HG03457 (cell line): ENCODE data around the gene CADM2.

Experiments used
- ATAC-seq: cut with Tn5 transposase; IDR thresholded peaks from one replicate; pipeline ENCODE4 v1.9.1; 2021; ENCODE audit warnings: moderate number of reproducible peaks; ENCODE audit not compliant: unreplicated experiment

The CADM2 gene

DNA sequence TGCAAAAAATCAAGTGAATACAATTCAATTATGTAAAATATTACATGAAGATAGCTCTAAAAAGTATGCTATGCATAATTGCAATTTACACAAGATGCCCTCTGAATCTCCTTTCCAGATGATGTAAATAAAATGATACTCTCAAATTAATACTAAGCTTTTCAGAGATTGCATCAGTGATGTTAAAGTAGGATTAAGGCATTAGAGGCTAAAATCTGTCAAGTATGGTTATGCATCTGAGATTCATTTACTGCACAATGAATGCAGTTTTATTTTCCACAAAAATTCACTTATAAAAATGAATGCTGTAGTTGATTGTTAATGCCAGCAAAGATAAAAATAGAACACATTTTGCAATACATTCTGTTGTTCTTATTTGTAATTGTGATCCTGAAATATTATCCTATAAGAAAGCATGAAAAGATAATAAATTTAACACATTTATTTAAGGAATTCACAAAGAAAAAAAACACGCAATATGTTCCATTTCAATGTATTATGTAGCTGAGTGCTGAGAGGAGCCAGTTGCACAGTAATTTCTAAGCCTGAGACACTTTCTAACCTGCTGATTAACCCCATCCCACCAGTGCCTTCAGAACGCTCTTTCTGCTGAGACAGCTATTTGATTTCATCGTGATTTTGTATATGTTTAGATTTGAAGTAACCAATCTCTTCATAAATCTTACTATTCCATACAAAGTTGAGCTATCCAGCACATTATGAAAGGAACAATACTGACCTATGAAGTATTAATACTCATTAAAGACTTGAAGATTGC is 224.4 kb downstream of the CADM2 start:
- ATAC-seq = no peak

DNA sequence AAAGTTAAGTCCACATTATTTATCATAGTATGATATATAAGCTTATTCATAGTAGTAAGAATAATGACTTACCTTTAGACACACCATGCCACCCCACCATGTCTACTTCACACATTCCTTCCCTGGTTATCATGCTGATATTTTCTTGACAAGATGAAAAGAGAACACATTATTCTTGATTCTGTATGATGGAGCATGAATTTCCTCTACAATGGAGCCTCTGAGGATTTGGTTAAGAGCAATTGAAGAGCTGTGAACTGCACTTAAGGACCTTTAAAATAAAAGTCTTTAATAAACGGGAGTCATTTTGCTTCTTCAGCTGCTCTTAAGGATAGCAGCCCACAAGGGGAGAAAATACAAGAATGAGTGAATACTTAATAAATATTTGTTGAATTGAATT is 226.7 kb downstream of the CADM2 start:
- no peak for ATAC-seq

DNA sequence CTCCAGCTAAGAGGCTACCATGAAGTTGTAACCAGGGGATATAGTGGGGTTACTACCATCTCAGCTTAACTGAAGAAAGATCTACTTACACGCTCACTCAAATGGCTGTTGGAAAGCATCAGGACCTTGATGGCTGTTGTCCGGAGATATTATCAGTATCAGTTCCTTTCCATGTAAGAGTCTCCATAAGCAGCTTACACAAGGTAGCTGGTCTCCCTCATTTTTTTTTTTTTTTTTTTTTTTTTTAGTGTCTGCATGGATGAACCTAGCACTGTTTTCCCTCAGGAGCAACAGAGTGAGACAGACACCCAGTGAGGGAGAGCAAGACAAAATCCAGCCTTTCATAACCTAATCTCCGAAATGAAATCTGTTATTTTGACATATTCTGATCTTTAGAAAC is 230.9 kb downstream of the CADM2 start:
- ATAC-seq = no peak

DNA sequence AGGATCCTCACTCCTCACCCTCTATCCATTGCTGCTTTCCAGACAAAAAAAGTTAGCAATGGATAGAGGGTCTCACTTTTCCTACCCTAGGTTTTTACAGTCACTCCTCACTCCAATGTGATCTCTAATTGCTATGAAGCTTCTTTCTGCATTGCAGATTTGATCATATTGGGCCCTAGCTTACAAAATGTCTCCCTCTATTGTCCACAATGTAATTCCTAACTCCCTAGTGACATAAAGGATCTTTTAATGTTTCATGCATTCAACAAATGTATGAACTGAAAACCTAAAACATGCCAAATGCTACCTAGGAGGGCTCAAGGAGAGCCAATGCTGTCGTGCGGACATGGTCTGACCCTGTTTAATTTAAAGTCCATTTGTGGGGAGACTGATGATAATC is 234.8 kb downstream of the CADM2 start:
- ATAC-seq = no peak

DNA sequence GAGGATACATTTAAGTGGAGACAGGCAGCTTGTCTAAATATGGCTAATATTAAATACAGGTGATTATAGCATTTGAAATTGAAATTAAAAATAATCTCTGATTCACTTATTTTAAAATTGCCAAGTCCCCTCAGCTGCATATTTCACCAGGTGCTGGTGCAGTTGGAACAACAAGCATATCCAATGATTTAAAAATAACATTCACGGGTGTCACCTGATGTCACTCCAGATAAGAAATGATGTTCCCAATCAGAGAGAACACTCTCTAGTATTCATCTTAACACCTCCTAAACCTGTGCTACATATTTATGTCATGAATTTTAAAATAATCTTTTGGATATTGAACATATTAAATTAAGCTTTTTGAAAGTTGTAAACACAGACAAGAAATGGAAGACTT is 249.9 kb downstream of the CADM2 start:
- ATAC-seq = no peak

DNA sequence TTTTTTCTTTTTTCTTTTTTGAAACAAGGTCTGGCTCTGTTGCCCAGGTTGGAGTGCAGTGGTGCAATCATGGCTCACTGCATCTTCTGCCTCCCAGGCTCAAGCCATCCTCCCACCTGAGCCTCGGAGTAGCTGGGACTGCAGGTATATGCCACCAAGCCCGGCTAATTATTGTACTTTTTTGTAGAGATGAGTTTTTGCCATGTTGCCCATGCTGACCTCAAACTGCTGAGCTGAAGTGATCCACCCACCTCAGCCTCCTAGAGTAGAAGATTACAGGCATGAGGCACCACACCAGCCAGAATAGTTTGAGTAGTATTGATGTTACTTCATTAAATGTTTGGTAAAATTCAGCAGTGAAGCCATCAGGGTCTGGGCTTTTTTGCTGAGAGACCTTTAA is 251.8 kb downstream of the CADM2 start:
- ATAC-seq = no peak

DNA sequence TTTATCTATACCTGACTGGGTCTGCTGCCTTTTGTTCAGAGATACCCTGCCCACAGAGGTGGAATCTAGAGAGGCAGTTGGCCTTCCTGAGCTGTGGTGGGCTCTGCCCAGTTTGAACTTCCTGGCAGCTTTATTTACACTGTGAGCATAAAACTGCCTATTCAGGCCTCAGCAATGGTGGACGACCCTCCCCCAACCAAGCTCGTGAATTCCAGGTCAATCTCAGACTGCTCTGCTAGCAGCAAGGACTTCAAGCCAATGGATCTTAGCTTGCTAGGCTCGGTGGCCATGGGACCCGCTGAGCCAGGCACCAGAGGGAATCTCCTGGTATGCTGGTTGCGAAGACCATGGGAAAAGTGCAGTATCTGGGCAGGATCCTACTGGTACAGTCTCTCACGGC is 270.2 kb downstream of the CADM2 start:
- ATAC-seq = no peak

DNA sequence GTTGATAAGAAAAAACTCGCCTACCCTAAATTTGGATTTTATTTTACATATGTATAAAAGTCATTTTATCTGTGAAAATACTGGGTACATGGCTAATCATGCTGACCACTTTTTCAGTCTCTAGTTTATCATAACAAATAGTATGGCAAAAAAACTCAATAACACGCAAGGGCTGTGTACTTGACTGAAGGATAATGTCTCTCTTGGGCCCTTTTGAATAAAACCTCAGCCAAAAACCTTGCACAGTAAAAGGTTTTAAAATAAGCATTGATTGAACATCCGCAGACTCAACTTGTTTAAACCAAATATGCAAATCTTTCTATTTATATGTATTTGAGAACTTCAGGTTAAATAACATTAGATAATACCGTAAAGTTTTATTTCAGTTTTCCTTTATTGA is 285.3 kb downstream of the CADM2 start:
- ATAC-seq = no peak

DNA sequence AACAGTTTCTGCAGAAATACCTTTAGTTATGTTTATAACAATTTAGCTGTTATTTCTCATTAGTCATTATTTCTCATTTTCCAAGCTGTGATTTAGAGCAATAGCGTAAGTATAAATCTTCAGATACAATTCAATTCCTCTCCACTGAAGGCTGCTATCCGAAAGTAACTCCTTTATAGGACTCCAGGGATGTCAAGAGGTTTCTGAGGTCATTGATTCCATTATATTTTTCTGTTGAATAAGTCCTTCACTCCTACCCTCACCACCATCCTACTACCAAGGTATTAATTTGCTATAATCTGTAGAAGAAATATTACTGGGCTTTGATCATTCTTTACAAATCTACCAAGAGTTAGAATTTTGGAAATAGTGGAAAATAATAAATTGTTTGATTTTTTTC is 285.7 kb downstream of the CADM2 start:
- ATAC-seq = no peak

DNA sequence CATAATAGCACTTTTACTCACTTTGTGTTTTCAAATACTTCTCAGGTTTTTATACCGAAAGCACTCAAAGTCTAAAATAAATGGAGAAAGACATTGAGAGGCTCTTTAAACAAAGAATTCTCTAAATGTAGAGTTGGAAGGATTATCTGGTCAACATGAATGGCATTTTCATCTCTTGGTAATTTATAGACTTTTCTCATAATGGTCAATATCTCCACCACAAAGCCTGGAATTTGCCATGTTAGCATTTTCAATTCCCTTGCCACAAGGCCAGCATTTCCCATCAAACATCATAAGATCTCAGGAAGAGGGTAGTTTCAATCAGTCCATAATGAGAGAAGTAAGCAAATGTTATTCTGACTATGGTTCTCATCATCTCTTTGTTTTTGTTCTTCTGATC is 293.0 kb downstream of the CADM2 start:
- no peak for ATAC-seq

DNA sequence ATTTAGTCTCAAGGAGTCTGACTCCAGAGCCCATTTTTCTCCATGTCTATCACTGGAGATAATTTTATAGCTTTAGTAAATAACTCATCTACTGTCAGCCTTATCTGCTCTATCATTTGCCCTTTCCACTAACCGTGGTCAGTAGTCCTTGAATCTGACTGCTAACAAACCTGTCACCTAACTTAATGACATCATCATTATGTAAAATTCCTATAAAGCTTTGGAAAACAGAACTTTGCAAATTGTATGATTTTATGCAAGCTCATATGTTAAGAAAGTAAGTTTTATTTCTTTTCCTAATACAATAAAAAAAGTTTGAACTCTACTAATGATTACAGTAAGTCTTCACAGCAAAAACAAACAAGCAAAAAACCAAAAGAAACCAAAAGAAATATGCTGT is 293.9 kb downstream of the CADM2 start:
- no peak for ATAC-seq

DNA sequence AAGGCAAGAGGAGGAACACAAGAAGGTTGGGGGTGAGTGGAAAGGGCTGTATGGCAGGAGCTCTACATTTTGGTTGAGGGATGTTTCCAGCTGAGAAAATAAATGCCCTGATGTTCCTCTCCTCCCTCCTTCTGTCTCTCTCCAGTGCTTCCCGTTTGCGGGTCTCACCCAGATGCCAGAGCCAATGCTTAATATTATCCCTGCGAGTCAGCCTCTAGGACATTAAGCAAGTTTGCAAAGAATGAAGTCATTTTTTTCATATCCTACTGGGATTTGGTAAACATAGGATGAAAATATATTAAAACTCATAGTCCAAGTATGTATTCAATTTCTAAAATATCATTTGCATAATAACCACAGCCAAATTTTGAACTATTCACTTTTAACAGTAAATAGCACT is 295.9 kb downstream of the CADM2 start:
- ATAC-seq = no peak

DNA sequence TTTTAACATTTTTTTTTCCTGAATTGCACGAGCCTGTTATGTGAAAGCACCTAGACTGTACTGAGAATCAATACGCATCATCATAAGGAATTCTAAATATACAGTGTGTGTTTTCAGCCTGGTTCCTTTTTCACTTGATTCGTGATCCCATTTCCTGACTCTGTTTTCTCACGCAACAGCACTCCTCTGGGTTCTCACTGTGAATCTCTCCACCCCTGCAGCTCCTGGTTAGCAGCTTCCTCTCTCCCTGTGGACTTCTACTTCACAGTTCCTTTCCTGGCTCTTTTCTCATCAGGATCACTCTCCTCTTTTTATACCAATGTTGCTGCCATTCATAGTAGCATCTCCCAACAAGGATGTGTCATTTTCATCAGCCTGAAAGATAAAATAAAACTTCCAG is 297.2 kb downstream of the CADM2 start:
- no peak for ATAC-seq

DNA sequence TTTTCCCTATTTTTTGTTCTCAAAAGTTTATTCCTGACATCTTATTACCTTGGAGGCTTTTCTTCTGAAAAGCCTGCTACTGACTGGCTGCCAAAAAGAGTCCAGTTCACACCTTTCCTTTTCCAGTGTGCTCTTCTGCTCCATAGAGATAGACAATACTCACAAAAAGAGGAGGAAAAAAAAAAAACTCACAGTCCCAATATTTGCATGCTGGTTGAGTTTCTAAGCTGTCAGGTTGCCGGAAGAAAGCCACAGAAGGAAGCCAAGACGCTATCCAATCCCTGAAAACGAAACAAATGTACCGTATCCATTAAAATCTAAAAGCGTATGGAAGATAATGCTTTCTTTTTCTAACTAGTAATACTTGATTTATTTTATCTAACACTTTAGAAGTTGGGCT is 299.5 kb downstream of the CADM2 start:
- no peak for ATAC-seq

DNA sequence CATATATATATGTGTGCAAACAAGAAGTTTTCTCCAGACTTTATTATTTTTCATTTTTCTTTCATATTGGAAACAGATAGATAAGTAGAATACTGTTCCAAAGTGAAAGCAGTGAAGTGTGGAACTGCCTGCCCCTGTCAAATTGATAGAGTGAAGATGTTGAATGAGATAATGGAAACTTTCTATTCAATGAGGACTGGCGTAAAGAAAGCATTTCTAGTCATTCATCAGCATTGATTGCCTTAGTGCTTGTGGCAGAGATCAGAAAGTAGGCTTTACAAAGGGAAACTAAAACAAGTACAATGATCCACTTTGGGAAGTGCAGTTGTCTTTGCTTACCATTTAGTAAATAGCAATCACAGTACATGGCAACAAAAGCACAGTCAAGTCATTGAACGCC is 300.0 kb downstream of the CADM2 start:
- ATAC-seq = no peak

DNA sequence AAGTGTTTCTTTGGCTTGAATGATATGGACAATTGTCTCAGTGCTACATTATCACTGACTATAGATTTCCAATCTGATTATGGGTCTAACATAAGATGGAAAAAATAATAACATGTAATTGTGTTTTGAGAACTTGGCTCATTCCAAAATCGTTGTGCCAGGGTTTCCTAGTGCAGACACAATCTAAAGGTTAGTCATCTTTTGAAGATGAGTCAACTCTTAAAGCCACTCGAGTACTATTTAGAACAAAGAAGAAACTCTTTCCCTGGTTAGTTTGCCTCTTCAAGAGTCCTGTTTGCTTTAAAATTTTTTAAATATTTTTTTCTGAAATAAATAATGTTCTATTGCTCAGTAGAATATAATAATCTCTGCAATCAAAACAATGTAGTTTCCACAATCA is 301.0 kb downstream of the CADM2 start:
- no peak for ATAC-seq

DNA sequence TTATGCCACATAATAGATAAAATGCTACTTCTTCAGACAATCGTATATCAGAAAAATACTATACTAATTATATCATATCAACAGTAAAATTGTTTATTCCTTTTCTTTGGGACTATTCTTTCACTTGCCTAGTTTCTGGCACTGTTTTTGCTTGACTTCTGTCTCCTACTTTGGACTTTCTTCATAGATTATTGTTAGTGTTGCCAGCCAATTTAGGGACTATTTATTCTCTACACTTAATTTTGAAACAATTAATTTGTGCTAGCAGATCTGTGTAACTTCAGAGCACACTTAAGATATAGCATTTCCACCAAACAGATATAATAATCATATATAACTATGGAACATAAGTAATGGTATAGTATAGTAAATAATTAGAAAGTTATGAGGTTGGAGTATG is 305.6 kb downstream of the CADM2 start:
- ATAC-seq = no peak

DNA sequence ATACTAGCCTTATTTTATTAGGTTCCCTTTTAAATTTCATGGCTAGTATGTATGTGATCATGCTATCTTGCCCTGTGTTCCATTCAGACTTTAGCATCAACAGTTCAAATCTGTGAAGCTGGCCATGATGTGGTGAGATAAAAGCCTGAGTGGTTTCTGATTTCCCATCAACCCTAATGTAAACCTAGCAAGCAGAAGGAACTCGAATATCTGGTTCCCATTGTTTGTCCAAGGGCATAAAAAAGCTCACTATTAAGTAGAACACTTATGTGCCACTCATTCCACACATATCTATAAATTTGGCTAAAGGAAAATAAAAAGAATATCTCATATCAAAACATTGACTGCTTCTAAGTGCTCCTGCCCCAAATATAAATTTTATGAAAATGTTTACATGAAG is 311.7 kb downstream of the CADM2 start:
- no peak for ATAC-seq

DNA sequence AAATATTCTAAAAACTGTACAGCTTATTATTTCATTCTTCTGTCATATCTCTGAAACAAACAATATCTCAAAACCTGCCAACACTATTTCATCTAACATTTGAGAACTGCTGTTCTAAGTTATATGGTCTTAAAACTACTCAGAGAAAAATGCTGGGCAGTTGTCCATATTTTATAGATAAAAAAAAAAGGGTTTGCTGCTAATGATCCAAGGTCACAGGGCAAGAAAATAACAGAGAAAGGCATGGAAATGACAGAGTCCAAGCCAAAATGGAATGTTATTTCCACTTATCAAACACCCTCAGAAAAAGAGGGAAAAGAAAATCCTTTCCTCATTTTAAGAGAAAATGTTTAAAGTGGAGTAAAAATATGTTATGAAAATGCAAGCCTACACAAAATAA is 313.1 kb downstream of the CADM2 start:
- no peak for ATAC-seq

DNA sequence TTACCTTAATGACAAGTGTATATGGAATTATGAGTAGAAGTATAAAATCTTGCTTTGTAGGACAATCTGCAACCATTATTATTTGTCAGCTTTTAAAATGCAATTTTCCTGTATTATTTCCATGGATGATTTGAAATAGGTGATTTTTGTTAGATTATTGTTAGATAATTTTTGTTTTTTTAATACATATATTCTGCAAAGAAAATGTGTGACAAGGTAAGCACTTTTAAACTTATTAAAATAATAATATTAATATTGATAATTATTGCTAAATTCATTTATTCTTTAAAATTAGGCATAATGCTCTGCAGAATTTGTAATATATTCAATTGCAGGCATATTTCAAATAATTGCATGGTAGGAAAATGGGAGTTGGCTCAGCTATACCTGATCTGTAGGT is 329.5 kb downstream of the CADM2 start:
- no peak for ATAC-seq

DNA sequence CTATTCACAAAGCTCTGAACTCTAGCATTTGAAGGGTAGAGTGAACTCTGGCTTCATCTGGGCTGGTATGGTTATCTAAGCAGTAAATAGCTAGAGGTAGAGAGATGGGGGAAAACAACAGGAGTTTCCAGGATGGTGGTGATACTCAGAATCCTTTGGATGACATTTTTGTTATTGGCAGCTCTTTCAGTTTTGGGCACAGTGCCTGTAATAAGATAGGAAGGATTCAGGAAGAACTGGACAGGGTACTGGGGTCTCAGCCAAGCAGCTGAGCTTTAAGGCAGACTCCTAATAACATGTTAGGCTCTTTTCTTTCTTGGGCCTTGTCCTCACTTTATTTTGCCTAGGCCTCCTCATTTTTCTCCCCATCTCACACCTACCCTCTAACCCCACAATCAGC is 338.5 kb downstream of the CADM2 start:
- no peak for ATAC-seq

DNA sequence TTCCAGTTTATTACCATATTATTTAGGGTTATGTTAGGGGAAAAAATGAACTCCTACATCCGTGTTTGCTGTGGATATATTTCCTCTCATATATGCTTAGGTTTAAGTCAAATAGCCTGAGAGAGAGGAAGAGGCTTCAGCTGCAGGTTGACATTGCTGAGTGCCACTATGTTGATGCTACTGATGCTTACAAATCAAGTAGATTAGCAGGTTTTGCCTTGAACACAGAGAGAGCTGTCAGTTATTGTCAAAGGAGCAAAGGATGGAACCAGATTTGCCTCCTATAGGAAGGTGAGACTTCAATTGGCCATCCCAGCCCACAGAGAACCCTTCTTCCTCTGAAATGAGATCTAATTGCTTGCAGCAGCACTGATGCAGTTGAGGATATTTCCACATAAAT is 339.2 kb downstream of the CADM2 start:
- ATAC-seq = no peak

DNA sequence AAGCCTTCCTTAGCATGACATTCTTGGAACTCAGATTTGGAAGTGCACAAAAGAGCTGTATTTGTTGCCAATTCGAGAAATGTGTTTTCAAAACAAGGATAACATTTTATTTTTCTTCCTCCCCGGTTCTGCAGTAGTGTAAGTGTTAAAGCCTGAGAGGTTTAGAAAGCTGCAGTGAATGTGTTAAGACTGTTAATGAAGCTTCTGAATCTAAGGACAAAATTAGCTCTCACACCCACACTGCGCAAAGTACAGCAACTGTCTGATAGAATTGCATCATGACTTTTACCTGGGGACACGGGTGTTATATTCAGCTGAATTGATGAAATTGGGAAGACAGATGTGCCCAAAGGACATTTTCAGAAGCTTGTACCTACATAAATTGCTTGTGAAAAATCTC is 344.4 kb downstream of the CADM2 start:
- no peak for ATAC-seq
